ENCODE measurements around the gene MYO9B.

GRCh38 chr19:17180997-17181702 lies 105.6 kb downstream of the MYO9B start:
- TF ChIP-seq EP300 (IDR thresholded peaks at IDR 0.05; ENCODE audit: low read length) (no peak), CTCF (IDR thresholded peaks at IDR 0.05 in 2 of 3, conservative IDR thresholded peaks at IDR 0.05 in 1 of 3; ENCODE audit: insufficient read depth in 2 of 3, low read depth in 1 of 3, low read length in 3 of 3) (no peak), CHAMP1 (IDR thresholded peaks at IDR 0.05) (no peak), SAFB2 (IDR thresholded peaks at IDR 0.05; ENCODE audit: borderline replicate concordance, low read depth, low read length, severe bottlenecking) (no peak), ZNF274 (IDR thresholded peaks at IDR 0.05; ENCODE audit: borderline replicate concordance, low read depth, low read length) (no peak), CREB5 (CRISPR knock-in tag; IDR thresholded peaks at IDR 0.05) (no peak), TAL1 (IDR thresholded peaks at IDR 0.05) (no peak), HDAC8 (tag; IDR thresholded peaks at IDR 0.05) (no peak), ZBTB11 (CRISPR knock-in tag; IDR thresholded peaks at IDR 0.05) (no peak), MXI1 (IDR thresholded peaks at IDR 0.05; ENCODE audit: low read depth, low read length) (no peak), USF1 (CRISPR knock-in tag; IDR thresholded peaks at IDR 0.05) (no peak), ATF3 (IDR thresholded peaks at IDR 0.05) (no peak), ATF3 (CRISPR knock-in tag; conservative IDR thresholded peaks at IDR 0.05) (no peak)
